ENCODE data around the gene GAPVD1.

DNA sequence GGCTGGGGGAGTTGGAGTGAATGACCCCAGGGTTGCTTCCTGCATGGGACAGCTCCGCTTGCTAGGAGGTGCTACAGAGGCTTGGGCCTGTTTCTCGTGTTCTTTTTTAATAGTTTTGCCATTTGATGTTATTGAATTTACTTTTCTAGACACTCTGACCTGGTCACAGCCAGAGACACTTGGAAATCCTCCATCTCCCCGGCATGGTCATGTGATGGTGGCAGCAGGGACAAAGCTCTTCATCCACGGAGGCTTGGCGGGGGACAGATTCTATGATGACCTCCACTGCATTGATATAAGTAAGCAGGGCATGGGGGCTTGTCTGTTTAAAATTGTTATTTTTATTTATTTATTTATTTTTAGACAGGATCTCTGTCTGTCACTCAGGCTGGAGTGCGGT, 33.9 kb upstream of the GAPVD1 start:
- TF ChIP-seq CTCF (IDR thresholded peaks at IDR 0.05; ENCODE audit: control extremely low read depth in 1 of 3, insufficient read depth in 1 of 3, low read depth in 1 of 3, low read length in 3 of 3) (no peak), EZH2 (IDR thresholded peaks at IDR 0.05; ENCODE audit: low read depth, low read length, severe bottlenecking) (no peak), MAX (IDR thresholded peaks at IDR 0.05) (no peak), BRCA1 (IDR thresholded peaks at IDR 0.05; ENCODE audit: low read depth, low read length) (no peak)
